Effector memory CD4-positive, alpha-beta T cell (primary cell): ENCODE data around the gene CA10.

ENCODE experiments used
- DNase-seq, 3 donors: peaks; one replicate each; pipeline ENCODE4 v3.0.0-alpha.2; 2020
- H3K27ac ChIP-seq: 2 replicates; pipeline ENCODE4 v1.7.0; 2013; ENCODE audit warnings: mild to moderate bottlenecking, low read length, moderate library complexity; ENCODE audit not compliant: insufficient read depth, poor library complexity, severe bottlenecking
- H3K27me3 ChIP-seq: replicated peaks from 2 replicates; pipeline ENCODE4 v1.7.0; 2013; ENCODE audit warnings: mild to moderate bottlenecking, low read length; ENCODE audit not compliant: insufficient read depth, control insufficient read depth, poor library complexity, severe bottlenecking
- H3K36me3 ChIP-seq: 2 replicates; pipeline ENCODE4 v1.7.0; 2013; ENCODE audit warnings: mild to moderate bottlenecking, low read length, moderate library complexity; ENCODE audit not compliant: control insufficient read depth, insufficient read depth
- H3K4me1 ChIP-seq: 2 replicates; pipeline ENCODE4 v1.7.0; 2013; ENCODE audit warnings: low read length, mild to moderate bottlenecking; ENCODE audit not compliant: control insufficient read depth, insufficient read depth, poor library complexity, severe bottlenecking
- H3K4me3 ChIP-seq: 2 replicates; pipeline ENCODE4 v1.7.0; 2013; ENCODE audit warnings: low read length, low read depth, mild to moderate bottlenecking; ENCODE audit not compliant: insufficient read depth, poor library complexity, severe bottlenecking
- H3K9me3 ChIP-seq: 2 replicates; pipeline ENCODE4 v1.7.0; 2013; ENCODE audit warnings: mild to moderate bottlenecking, low read length, moderate library complexity; ENCODE audit not compliant: control insufficient read depth

Gene CA10

DNA sequence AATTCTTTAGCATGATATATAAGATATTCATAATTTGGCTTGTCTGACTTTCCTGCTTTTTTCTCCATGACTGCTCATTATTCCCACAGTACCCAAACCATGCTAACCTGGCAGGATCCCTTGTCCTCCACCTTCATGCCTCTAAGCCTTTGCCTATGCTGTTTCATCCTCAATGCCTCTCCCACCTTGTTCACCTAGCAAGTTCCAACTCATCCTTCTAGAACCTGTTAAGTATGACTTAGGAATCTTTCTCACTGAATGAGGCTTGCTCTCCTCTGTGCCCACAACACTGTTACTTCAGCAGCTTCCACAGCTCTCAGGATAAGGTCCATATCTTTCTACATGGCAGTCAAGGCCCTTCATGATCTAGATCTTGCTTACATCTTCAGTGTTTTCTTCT is 34.0 kb downstream of the CA10 start:
- no peak for DNase-seq
- Histone ChIP-seq H3K4me3 (no peak overlapping the region), H3K27me3 (no peaks in the 10 kb centered on the region), H3K36me3 (no peaks in the 10 kb centered on the region), H3K9me3 (no peaks in the 10 kb centered on the region), H3K27ac (no peak overlapping the region), H3K4me1 (no peaks in the 10 kb centered on the region)

DNA sequence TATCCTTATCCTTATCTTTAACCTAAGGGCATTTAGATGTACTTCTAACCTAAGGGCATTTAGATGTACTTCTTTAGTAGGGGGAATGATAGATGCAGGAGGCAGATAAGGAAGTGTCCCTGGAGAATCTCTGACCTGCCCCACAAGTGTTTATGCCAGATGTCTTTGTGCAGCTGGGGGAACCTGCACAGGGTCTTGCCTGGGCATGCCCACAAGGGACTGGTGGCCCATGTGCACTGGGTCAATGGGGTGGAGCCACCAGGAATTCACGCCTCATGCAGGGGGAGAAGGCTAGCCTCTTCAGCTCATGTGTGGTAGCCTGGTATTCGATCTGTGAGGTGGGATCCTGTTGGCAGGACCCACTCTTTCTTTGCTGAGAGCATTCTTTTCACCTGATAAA is 38.0 kb downstream of the CA10 start:
- no peak overlapping the region for H3K4me3 ChIP-seq
- no peaks in the 10 kb centered on the region for H3K27me3 ChIP-seq
- H3K27ac ChIP-seq = no peak overlapping the region
- no peaks in the 10 kb centered on the region for H3K9me3 ChIP-seq
- no peaks in the 10 kb centered on the region for H3K36me3 ChIP-seq
- no peaks in the 10 kb centered on the region for H3K4me1 ChIP-seq
- no peak for DNase-seq

DNA sequence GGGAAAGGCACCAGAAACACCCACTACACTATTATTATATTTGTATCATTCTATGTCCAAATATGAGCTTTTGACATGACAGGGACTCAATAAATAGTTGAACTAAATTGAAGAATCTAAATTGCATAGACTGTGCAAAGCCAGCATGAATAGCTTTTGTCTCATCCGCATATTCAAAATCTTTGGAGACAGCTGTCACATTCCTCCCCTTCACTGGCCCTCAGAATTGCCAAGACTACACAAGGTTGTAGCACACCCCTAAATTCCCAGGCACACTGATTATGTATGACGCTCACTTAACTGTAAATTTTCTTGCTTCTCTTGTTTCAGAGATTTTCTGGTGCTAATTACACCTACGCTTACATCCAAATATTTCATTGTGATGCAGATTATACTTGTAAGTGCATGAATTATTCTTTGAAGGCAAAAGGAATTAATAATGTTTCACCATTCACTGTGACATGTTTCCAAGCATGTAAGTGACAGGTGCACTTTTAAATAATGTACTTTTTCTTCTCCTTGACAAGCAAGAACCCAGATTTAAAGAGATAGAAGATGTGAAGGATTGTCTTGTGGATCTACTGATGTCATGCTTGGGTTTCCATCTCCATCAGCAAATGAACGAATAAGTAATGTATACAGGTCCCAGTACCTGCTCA is 47.5 kb downstream of the CA10 start:
- H3K4me3 ChIP-seq = no peak overlapping the region
- no peaks in the 10 kb centered on the region for H3K27me3 ChIP-seq
- no peaks in the 10 kb centered on the region for H3K4me1 ChIP-seq
- no peak overlapping the region for H3K27ac ChIP-seq
- no peak for DNase-seq
- no peaks in the 10 kb centered on the region for H3K9me3 ChIP-seq
- no peaks in the 10 kb centered on the region for H3K36me3 ChIP-seq

DNA sequence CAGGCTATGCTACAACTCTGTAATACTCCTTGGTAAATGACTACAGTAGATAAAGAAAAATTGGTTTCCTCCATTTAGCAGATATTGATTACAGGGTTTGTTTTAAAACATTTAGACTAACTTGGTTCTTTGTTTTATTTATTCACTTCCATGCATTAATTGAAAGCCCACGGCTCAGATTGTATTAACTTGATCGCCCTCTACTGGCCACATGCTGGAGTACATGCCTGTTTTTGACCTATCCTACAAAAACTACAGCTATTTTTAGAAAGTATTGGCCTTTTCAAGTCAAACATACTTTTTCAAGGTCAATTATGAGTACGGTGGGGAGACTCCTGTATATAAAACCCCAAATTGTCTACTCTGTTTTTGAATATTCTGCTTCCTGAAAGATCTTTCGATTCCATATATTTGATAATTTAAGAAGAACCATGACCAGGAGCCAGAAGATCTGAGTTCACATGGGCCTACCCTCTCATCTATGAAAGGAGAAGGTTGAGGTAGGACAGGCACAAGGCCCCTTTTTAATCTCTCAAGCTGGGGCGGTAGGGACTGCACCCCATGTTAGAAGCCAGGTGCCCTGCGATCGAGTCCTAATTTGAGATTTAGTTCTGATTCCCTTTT is 51.8 kb downstream of the CA10 start:
- Histone ChIP-seq H3K27me3 (no peaks in the 10 kb centered on the region), H3K4me3 (no peak overlapping the region), H3K4me1 (no peaks in the 10 kb centered on the region), H3K27ac (no peak overlapping the region), H3K36me3 (no peaks in the 10 kb centered on the region), H3K9me3 (no peaks in the 10 kb centered on the region)
- DNase-seq = peak in 1 of 3 donors; percentile 6

DNA sequence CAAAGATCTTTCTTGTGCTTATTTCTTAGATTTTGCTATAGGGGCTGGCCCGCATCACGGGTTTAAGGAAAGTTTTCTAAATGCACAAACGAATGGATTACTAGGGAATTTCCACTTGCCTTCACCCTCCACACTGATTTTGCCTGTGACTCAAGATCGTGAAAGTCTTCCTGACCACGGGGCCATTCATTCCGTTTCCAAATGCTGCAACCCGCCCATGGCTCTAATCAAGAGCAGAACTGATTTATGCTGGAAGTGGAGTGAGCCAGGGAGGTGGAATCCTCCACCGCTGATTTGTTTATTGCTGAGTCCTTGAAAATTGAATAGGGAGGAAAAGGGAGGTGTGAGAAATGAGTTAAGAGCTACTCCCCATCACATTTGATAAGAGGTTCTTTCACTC is 52.4 kb downstream of the CA10 start:
- Histone ChIP-seq H3K9me3 (no peaks in the 10 kb centered on the region), H3K27me3 (no peaks in the 10 kb centered on the region), H3K27ac (no peak overlapping the region), H3K36me3 (no peaks in the 10 kb centered on the region), H3K4me1 (no peaks in the 10 kb centered on the region), H3K4me3 (no peak overlapping the region)
- no peak for DNase-seq

DNA sequence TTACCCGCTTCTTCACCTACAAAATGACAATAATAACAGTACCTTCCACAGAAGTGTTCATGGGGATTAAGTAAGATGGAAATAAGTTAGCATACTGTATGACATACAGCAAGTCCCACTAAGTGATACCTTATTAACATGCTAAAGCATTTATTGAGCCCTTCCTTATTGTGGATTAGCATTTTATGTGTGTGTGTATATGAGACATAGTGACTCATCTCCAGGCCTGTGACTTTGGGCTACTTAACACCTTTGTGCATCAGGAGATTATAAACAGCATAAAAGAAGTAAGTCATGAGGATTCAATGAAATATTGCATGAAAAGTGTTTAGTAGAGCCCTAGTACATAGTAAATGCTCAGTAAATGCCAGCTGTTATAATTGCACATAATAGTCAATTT is 52.9 kb downstream of the CA10 start:
- DNase-seq = no peak
- Histone ChIP-seq H3K4me3 (no peak overlapping the region), H3K36me3 (no peaks in the 10 kb centered on the region), H3K27ac (no peak overlapping the region), H3K4me1 (no peaks in the 10 kb centered on the region), H3K27me3 (no peaks in the 10 kb centered on the region), H3K9me3 (no peaks in the 10 kb centered on the region)

DNA sequence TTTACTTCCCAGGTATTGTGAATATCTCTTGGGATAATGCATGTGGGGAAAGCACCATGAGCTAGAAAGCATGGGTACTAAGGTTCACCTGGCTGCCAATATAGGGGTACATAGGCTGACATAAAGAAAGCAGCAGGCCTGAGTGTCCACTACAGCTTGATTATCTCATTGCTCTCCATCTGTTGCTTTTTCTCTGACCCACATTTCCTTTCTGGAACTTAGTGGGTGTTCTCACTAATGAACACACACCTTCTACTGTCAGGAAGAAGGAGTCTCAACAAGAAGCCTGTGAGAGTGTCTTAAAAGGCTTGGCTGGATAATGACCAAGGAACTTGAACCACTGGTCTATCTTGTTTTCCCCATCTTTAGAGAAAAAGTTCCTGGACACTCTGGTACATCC is 62.5 kb downstream of the CA10 start:
- Histone ChIP-seq H3K27ac (no peak overlapping the region), H3K27me3 (no peaks in the 10 kb centered on the region), H3K4me3 (no peak overlapping the region), H3K36me3 (no peaks in the 10 kb centered on the region), H3K4me1 (no peaks in the 10 kb centered on the region), H3K9me3 (no peaks in the 10 kb centered on the region)
- no peak for DNase-seq

DNA sequence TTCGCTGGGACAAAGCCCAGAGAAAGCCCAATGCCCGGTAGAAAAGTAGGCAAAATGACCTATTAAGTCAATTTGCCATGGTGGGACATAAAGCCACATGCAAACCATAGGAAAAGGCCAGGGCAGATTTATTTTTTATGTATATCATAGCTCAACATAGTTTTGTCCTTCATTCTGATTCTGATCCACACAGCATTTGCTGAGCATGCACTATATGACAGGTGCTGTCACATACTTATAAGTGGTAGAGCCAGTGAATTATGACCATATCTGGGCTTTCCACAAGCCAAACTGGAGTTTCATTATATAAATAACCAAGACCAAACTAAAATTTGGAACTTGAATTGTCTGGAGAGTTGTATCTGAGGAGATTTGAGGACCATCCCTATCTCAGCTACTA is 74.3 kb downstream of the CA10 start:
- no peak for DNase-seq
- no peaks in the 10 kb centered on the region for H3K9me3 ChIP-seq
- H3K4me3 ChIP-seq = no peak overlapping the region
- no peak overlapping the region for H3K27ac ChIP-seq
- no peaks in the 10 kb centered on the region for H3K4me1 ChIP-seq
- H3K36me3 ChIP-seq = no peaks in the 10 kb centered on the region
- no peaks in the 10 kb centered on the region for H3K27me3 ChIP-seq

DNA sequence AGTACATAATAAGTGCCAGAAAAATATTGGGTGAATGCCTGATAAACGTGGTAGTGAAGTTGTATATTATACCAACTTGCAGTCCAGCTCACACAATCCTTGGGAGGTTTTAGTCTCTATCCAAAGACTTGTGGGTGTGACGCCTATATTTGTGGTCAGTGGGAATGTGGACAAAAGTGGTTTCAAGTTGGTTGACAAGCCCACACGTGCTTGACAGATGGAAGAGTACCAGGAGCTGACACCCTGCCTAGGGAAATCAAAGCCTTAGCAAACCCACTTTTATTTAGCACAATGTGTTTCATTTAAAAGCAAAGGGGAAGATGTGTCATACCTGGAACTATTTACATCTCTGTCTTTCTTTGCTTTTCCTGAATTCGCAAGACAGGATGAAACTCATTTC is 79.0 kb downstream of the CA10 start:
- no peak overlapping the region for H3K4me3 ChIP-seq
- no peaks in the 10 kb centered on the region for H3K36me3 ChIP-seq
- DNase-seq = no peak
- H3K27me3 ChIP-seq = no peaks in the 10 kb centered on the region
- no peaks in the 10 kb centered on the region for H3K9me3 ChIP-seq
- H3K27ac ChIP-seq = no peak overlapping the region
- H3K4me1 ChIP-seq = no peaks in the 10 kb centered on the region

DNA sequence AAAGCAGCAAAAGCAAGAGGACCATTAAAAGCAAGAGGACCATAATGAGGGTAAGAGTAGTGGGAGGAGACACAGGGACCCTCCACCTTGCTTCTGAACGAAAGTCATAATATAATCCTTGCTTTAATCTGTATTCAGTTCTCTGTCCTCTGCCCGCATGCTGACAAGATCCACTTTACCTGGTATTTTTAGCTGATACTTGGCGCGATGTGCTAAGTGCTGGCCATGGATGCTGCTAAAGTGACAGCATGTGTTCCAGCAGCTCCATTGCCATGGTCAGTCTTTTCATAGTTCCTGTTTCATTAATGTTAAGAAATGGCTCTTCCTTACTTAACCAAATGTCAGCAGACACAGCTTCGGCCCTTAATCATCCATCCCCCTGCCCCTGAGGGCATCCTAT is 86.8 kb downstream of the CA10 start:
- Histone ChIP-seq H3K36me3 (no peaks in the 10 kb centered on the region), H3K27me3 (no peaks in the 10 kb centered on the region), H3K4me1 (no peaks in the 10 kb centered on the region), H3K9me3 (no peaks in the 10 kb centered on the region), H3K4me3 (no peak overlapping the region), H3K27ac (no peak overlapping the region)
- DNase-seq = no peak
